Psoas muscle (tissue), 8 donors: ENCODE measurements around the gene OSR1. TPM values are rescaled to one million over a fixed set of nuclear protein-coding genes. Genes with fewer than 3 reads are reported as not detected.

Source experiments
- ATAC-seq, 4 donors: fragments of 200-7000 bp; cut with Tn5 transposase; one replicate each; pipeline ENCODE4 v1.9.1; 2020; ENCODE audit warnings: moderate library complexity in 3 of 4, mild to moderate bottlenecking in 2 of 4
- DNase-seq, 2 donors: peaks; one replicate each; pipeline ENCODE4 v3.0.0-alpha.2; 2020
- H3K27ac ChIP-seq: fragments of 200-600 bp; one replicate; pipeline ENCODE4 v1.8.0; 2022
- H3K27me3 ChIP-seq, 3 donors: fragments of 200-600 bp in 1 of 3; one replicate each; pipeline versions ENCODE4 v1.6.1 to v1.8.0; 2013 to 2022; ENCODE audit warnings: low read length in 2 of 3, mild to moderate bottlenecking in 2 of 3, moderate library complexity in 1 of 3; ENCODE audit not compliant: insufficient read depth in 3 of 3
- H3K36me3 ChIP-seq, 2 donors: fragments of 200-600 bp in 1 of 2; one replicate each; pipeline versions ENCODE4 v1.6.1 to v1.8.0; 2013 to 2022; ENCODE audit warnings: low read depth in 1 of 2, mild to moderate bottlenecking in 1 of 2, moderate library complexity in 1 of 2; ENCODE audit not compliant: insufficient read depth in 1 of 2
- H3K4me1 ChIP-seq: fragments of 200-600 bp; one replicate; pipeline ENCODE4 v1.8.0; 2022
- H3K4me3 ChIP-seq: fragments of 200-600 bp; one replicate; pipeline ENCODE4 v1.8.0; 2022; ENCODE audit warnings: mild to moderate bottlenecking
- H3K9me3 ChIP-seq: fragments of 200-600 bp; one replicate; pipeline ENCODE4 v1.8.0; 2022
- WGBS, 3 donors: extraction: QIAGEN DNeasy Blood & Tissue Kit; methylation state at CpG; one replicate each; pipeline versions ENCODE4 v1.1.6 to v1.1.7; 2013; 5-methylcytosine and 5-hydroxymethylcytosine counted together
- intact Hi-C, 2 donors: fragments of 100-400 bp; cut with DNase I; formaldehyde crosslinking; loops; one replicate each; pipeline versions ENCODE4 v1.11.0 to v1.14.2; 2022
- polyA plus RNA-seq, 3 donors: library from polyadenylated mRNA; stranded (reverse); fragments of 200-250 nt; gene quantifications; one replicate each; pipeline ENCODE4 v1.2.3, GENCODE V29; 2013
- total RNA-seq, 4 donors: library from RNA; stranded (reverse); fragmentation: NEBNext Ultra II Directional in 2 of 4; extraction: Animal tissue kit (Norgen Biotek cat#: 25700) in 2 of 4; gene quantifications; one replicate each; pipeline versions ENCODE4 v1.2.1 to v1.2.4, GENCODE V29; 2021 to 2023
- TF ChIP-seq, protein P1 (sequence below): fragments of 200-600 bp; IDR thresholded peaks from one replicate; pipeline ENCODE4 v1.8.0; 2022; ENCODE audit warnings: antibody characterized with exemption
- donor health status: healthy with polysubstance abuse.
- donor health status: DM: no; HTN: no; CAD: no; lungs with moderate emphysema.
- donor health status: Bipolar disorder and iron deficiency.
- donor health status: healthy.
- donor health status: DM: yes; HTN: yes; CAD: no.
- donor health status: DM: no; HTN: no; CAD: no.
- donor health status: DM: no; HTN: no; CAD: no.
- donor health status: DM: yes; HTN: yes; CAD: no.

The OSR1 gene
- total and polyA plus RNA-seq, 7 donors: 1.1 to 6.7 (median 3.2) TPM

DNA sequence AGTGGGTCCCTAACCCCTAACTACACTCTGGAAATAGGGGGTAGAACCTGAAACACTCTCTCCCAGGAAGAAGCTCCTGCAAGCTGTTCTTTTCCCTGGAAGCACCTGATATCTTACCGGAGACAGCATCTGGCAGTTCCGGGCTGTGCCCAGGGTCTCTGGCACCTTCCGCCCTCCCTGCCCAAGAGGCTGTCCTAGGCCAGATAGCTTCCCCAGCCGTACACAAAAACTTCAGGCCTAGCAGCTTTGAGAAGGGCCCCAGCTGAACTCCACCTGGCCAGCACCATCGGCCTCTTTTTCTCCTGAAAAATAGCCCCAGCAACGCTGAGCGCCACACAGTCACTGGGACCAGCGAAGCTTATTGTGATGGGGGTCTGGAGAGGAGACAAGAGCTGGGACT is 9.7 kb downstream of the OSR1 start:
- Histone ChIP-seq H3K9me3 (no peaks in the 10 kb centered on the region), H3K36me3 (peaks cover 0 to 21% of the 10 kb centered on the region in 2 donors), H3K27me3 (no peaks in the 10 kb centered on the region), H3K27ac (peak overlapping the region; percentile 91), H3K4me3 (peak overlapping the region; percentile 73), H3K4me1 (peaks cover 10% of the 10 kb centered on the region)
- ATAC-seq: no peak
- TF ChIP-seq, protein P1, sequence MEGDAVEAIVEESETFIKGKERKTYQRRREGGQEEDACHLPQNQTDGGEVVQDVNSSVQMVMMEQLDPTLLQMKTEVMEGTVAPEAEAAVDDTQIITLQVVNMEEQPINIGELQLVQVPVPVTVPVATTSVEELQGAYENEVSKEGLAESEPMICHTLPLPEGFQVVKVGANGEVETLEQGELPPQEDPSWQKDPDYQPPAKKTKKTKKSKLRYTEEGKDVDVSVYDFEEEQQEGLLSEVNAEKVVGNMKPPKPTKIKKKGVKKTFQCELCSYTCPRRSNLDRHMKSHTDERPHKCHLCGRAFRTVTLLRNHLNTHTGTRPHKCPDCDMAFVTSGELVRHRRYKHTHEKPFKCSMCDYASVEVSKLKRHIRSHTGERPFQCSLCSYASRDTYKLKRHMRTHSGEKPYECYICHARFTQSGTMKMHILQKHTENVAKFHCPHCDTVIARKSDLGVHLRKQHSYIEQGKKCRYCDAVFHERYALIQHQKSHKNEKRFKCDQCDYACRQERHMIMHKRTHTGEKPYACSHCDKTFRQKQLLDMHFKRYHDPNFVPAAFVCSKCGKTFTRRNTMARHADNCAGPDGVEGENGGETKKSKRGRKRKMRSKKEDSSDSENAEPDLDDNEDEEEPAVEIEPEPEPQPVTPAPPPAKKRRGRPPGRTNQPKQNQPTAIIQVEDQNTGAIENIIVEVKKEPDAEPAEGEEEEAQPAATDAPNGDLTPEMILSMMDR: no peak
- intact Hi-C loops: no loop called here
- WGBS, 3 donors: 80 to 86% (median 84%) methylated on average over 8 of the region's 8 CpGs
- peak in 1 of 2 donors; percentile 46 for DNase-seq

DNA sequence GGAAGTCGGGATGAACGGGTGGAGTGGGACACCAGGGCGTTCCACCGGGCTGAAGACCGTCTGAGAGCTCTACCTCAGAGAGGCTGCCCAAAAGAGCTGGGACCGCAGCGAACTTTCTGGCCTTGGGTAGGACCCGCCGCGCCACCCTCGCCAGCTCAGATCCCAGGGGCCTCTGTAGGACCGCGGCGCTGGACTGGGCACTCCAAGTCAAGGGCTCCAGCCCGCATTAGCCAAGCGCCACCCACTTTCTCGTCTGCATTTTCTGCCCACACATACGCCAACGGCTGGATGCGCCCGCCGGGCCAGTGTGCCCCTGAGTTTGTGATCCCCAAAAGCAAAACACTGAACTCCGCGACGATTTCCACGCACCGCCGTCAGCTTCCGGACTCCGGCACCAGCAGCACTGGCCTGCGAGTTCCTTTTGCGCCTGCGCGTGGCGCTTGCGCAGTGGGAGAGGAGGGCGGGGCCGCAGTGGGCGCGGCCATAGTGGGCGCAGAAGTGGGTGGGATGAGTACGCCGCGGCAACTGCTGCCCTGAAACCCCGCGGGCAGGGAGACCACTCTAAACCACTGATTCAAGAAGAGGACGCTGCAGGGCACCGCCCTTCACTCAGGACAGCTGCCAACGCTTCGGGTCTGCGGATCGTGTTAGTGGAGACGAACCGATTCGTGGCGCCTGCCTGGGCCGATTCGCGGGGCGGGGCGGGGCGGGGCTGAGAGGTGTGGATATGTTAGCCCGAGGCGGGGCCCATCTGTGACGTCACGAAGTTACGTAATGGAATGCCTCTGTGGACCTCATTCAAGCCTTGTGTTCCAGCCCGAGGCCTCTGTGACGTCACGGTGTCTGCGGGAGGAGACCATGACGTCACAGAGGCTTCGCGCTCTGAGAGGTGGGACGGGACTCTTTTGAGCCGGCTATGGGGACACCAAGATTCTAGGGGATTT is 10.5 kb downstream of the OSR1 start:
- peaks cover 0 to 21% of the 10 kb centered on the region in 2 donors for H3K36me3 ChIP-seq
- no peaks in the 10 kb centered on the region for H3K27me3 ChIP-seq
- H3K27ac ChIP-seq: peak overlapping the region; percentile 91
- no peaks in the 10 kb centered on the region for H3K9me3 ChIP-seq
- H3K4me3 ChIP-seq: peak overlapping the region; percentile 73
- intact Hi-C loops: no loop called here
- ATAC-seq (peak; percentile 96 to 98 (median 98)), DNase-seq (peak; percentile 97)
- WGBS, 3 donors: 1% methylated on average over 72 to 76 of the region's 76 CpGs
- TF ChIP-seq, protein P1: no peak
- peaks cover 10% of the 10 kb centered on the region for H3K4me1 ChIP-seq

DNA sequence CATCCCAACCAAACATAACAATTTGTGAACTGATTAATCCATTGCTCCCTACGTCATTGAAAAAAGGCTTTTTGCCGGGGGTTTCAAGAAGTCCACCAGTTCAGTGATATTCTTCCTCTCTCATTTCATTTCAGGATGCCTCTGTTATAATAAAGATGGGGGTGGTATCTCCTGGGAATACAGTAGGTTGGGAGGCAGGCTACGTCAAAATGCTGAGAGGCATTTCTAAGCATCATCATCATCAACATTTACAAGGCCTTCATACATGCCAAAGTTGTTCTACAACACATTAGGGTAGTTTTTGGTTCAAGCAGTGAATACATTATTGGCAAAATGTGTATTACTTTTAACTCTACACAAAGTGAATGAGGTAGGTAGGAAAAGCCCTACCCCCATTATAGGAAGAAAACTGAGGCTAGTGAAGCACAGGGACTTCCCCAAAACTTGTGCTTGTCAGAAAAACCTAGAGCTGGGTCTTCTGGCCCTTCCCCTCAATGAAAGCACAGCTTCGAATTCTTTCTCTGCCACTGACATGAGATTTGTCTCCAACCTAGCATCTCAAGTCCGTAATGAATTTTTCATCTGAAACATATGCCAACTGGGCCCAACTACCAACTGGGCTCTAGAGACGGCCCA is 11.3 kb downstream of the OSR1 start:
- H3K4me1 ChIP-seq: peaks cover 10% of the 10 kb centered on the region
- H3K27me3 ChIP-seq: no peaks in the 10 kb centered on the region
- H3K4me3 ChIP-seq: peak overlapping the region; percentile 73
- WGBS, 3 donors: 31 to 39% (median 33%) methylated on average over 6 of the region's 6 CpGs
- no peaks in the 10 kb centered on the region for H3K9me3 ChIP-seq
- intact Hi-C loops: no loop called here
- DNase-seq (no peak), ATAC-seq (no peak)
- TF ChIP-seq, protein P1: no peak
- H3K36me3 ChIP-seq: peaks cover 0 to 15% of the 10 kb centered on the region in 2 donors
- H3K27ac ChIP-seq: peak overlapping the region; percentile 91

DNA sequence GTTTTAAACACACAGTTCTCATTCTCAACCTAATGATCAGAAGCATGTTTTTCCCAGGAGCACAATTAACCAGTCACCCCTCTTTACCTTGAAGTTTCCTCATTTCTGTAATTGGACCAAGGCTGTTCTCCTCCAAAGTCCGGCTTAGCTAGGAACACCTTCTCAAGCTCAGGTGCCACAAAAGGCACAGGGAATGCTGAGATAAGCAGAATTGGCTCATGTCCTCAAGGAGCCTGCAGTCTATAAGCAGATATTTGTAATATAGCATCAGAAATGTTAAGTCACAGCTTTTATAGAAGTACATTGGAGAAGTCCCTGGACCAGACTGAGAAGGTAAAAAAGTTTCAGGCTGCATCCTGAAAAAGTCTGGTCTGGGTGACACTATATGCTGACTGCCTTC is 20.7 kb downstream of the OSR1 start:
- no peak overlapping the region for H3K27ac ChIP-seq

More for the DNA sequence above, 20.7 kb downstream of the OSR1 start:
- intact Hi-C loops: loop anchor here in 1 of 2 donors (1.0 kb wide), 1 partner anchor 22 kb away; no protein-coding TSS in a partner anchor
- Histone ChIP-seq H3K4me1 (no peaks in the 10 kb centered on the region), H3K27me3 (no peaks in the 10 kb centered on the region), H3K4me3 (no peak overlapping the region), H3K9me3 (no peaks in the 10 kb centered on the region), H3K36me3 (peaks cover 0 to 6% of the 10 kb centered on the region in 2 donors)
- DNase-seq: no peak
- no peak for ATAC-seq
- TF ChIP-seq, protein P1: no peak
- 93 to 100% (median 100%) methylated on average over 1 of the region's 1 CpG for WGBS, 3 donors
